ENCODE results near the gene CD70. TPM values are rescaled to one million over a fixed set of nuclear protein-coding genes. Genes with fewer than 3 reads are reported as not detected.

CD70 gene
- total RNA-seq, 1 experiment from 2014 or later = 13.4 TPM

- TF ChIP-seq CTCF (IDR thresholded peaks at IDR 0.05; ENCODE audit: unreplicated experiment) = no peak
- ChIA-PET CTCF (interaction anchor here (0.6 to 1.0 kb wide), 3 partner anchors 39 to 77 kb away, joined by 3 read pairs; no protein-coding TSS in a partner anchor), POLR2A (interaction anchor here (0.7 to 1.4 kb wide), 2 partner anchors 11 to 396 kb away, joined by 3 to 4 read pairs; no protein-coding TSS in a partner anchor)
Observed at GRCh38 chr19:6593651-6594416, 2.9 kb upstream of the CD70 start.

GRCh38 chr19:6590258-6590826 is 608 bp downstream of the CD70 start:
- Mint-ChIP-seq H3K27ac (ENCODE audit: low read depth, unreplicated experiment) (peak overlapping the region; percentile 18), H3K36me3 (ENCODE audit: insufficient read depth, unreplicated experiment) (peaks cover 17% of the 10 kb centered on the region), H3K27me3 (ENCODE audit: insufficient read depth, unreplicated experiment) (no peaks in the 10 kb centered on the region), H3K9me3 (ENCODE audit: unreplicated experiment) (no peaks in the 10 kb centered on the region), H3K4me1 (ENCODE audit: insufficient read depth, unreplicated experiment) (peaks cover 39% of the 10 kb centered on the region), H3K4me3 (ENCODE audit: unreplicated experiment) (peak overlapping the region; percentile 77)
- BruUV-seq (replicated peaks) = no TSS peak
- TF ChIP-seq CTCF (IDR thresholded peaks at IDR 0.05; ENCODE audit: unreplicated experiment) = no peak
- intact Hi-C loops (cut with micrococcal nuclease) = loop anchor here (2.0 kb wide), 1 partner anchor 42 kb away; no protein-coding TSS in a partner anchor
- CTCF ChIA-PET = no interaction called here
- POLR2A ChIA-PET = interaction anchor here (1.9 kb wide), 1 partner anchor 10 kb away, joined by 8 read pairs; no protein-coding TSS in a partner anchor
- DNase-seq (ENCODE audit: unreplicated experiment) = no peak

More at GRCh38 chr19:6593651-6594416, 2.9 kb upstream of the CD70 start:
- Mint-ChIP-seq H3K36me3 (ENCODE audit: insufficient read depth, unreplicated experiment) (peaks cover 8% of the 10 kb centered on the region), H3K27ac (ENCODE audit: low read depth, unreplicated experiment) (no peak overlapping the region), H3K4me3 (ENCODE audit: unreplicated experiment) (no peak overlapping the region), H3K9me3 (ENCODE audit: unreplicated experiment) (no peaks in the 10 kb centered on the region), H3K4me1 (ENCODE audit: insufficient read depth, unreplicated experiment) (peaks cover 19% of the 10 kb centered on the region), H3K27me3 (ENCODE audit: insufficient read depth, unreplicated experiment) (no peaks in the 10 kb centered on the region)
- no TSS peak for BruUV-seq (replicated peaks)
- no peak for DNase-seq (ENCODE audit: unreplicated experiment)
- intact Hi-C loops (cut with micrococcal nuclease) = no loop called here

- BruUV-seq (replicated peaks) = no TSS peak
- Mint-ChIP-seq H3K36me3 (ENCODE audit: insufficient read depth, unreplicated experiment) (peaks cover 22% of the 10 kb centered on the region), H3K4me3 (ENCODE audit: unreplicated experiment) (peak overlapping the region; percentile 77)
Observed at GRCh38 chr19:6589711-6590257, 1.2 kb downstream of the CD70 start.

More at GRCh38 chr19:6589711-6590257, 1.2 kb downstream of the CD70 start:
- Mint-ChIP-seq H3K9me3 (ENCODE audit: unreplicated experiment) (no peaks in the 10 kb centered on the region), H3K27me3 (ENCODE audit: insufficient read depth, unreplicated experiment) (no peaks in the 10 kb centered on the region), H3K27ac (ENCODE audit: low read depth, unreplicated experiment) (peak overlapping the region; percentile 18), H3K4me1 (ENCODE audit: insufficient read depth, unreplicated experiment) (peaks cover 39% of the 10 kb centered on the region)
- ChIA-PET CTCF (no interaction called here), POLR2A (interaction anchor here (1.9 kb wide), 1 partner anchor 9 kb away, joined by 8 read pairs; no protein-coding TSS in a partner anchor)
- intact Hi-C loops (cut with micrococcal nuclease) = loop anchor here (2.0 kb wide), 1 partner anchor 43 kb away; no protein-coding TSS in a partner anchor
- no peak for TF ChIP-seq CTCF (IDR thresholded peaks at IDR 0.05; ENCODE audit: unreplicated experiment)
- no peak for DNase-seq (ENCODE audit: unreplicated experiment)

Data from MCF 10A (cell line).